SK-N-SH (cell line): Measurements from ENCODE around the gene PDE4D. TPM values are rescaled to one million over a fixed set of nuclear protein-coding genes. Genes with fewer than 3 reads are reported as not detected.

Experiments used
- CTCF ChIA-PET: fragments of 300-600, 350-600 bp; formaldehyde crosslinking; extraction: SDS; loops from one replicate; lab custom pipeline; 2021; lab: Yijun Ruan, JAX
- POLR2A ChIA-PET: fragments of 350-600 bp; sonication (Branson Sonifier 250); formaldehyde crosslinking; extraction: SDS; loops from one replicate; lab custom pipeline; 2020; ENCODE audit warnings: antibody characterized with exemption, inconsistent platforms; lab: Yijun Ruan, JAX
- DNase-seq: peaks from one replicate; pipeline ENCODE4 v3.0.0; 2012
- H2AFZ ChIP-seq: fragments of 200-600 bp; sonication (generic); 2 replicates; pipeline ENCODE4 v1.8.1; 2016; ENCODE audit warnings: antibody characterized with exemption, mild to moderate bottlenecking, low read depth
- H3F3A ChIP-seq: fragments of 200-600 bp; sonication (generic); replicated peaks from 2 replicates; pipeline ENCODE3; 2016; ENCODE audit warnings: antibody characterized with exemption, mild to moderate bottlenecking; ENCODE audit not compliant: insufficient read depth
- H3K27ac ChIP-seq, 2 experiments: fragments of 200-500 bp in 1 of 2; fragments of 200-600 bp in 1 of 2; sonication (Bioruptor generic) in 1 of 2; sonication (generic), shearing (Covaris generic) in 1 of 2; 2 replicates each; pipeline versions ENCODE4 v1.5.1 to v1.6.1; 2014 to 2016; ENCODE audit warnings: low read depth in 2 of 2, inconsistent platforms in 1 of 2, low read length in 1 of 2, mild to moderate bottlenecking in 1 of 2, mixed read lengths in 1 of 2
- H3K27me3 ChIP-seq: fragments of 200-600 bp; sonication (generic), shearing (Covaris generic); 2 replicates; pipeline ENCODE4 v1.6.1; 2016; ENCODE audit warnings: mixed run types; ENCODE audit not compliant: insufficient read depth
- H3K36me3 ChIP-seq, 2 experiments: fragments of 200-500 bp in 1 of 2; fragments of 200-600 bp in 1 of 2; sonication (Bioruptor generic) in 1 of 2; sonication (generic) in 1 of 2; replicated peaks in 1 of 2; 2 replicates each; pipeline versions ENCODE3 to v1.5.1; 2014 to 2016; ENCODE audit warnings: low read length in 1 of 2, mild to moderate bottlenecking in 1 of 2; ENCODE audit not compliant: insufficient read depth in 2 of 2, control insufficient read depth in 1 of 2
- H3K4me1 ChIP-seq, 2 experiments: fragments of 200-500 bp in 1 of 2; fragments of 200-600 bp in 1 of 2; sonication (Bioruptor generic) in 1 of 2; sonication (generic), shearing (Covaris generic) in 1 of 2; 2 replicates each; pipeline versions ENCODE4 v1.5.1 to v1.6.1; 2014 to 2016; ENCODE audit warnings: low read depth in 1 of 2, low read length in 1 of 2, mixed run types in 1 of 2; ENCODE audit not compliant: insufficient read depth in 2 of 2, control insufficient read depth in 1 of 2
- H3K4me2 ChIP-seq: fragments of 200-600 bp; sonication (generic), shearing (Covaris generic); 2 replicates; pipeline ENCODE4 v1.6.1; 2017; ENCODE audit warnings: mixed run types
- H3K4me3 ChIP-seq, 2 experiments: fragments of 200-500 bp in 1 of 2; fragments of 200-600 bp in 1 of 2; sonication (Bioruptor generic) in 1 of 2; sonication (generic), shearing (Covaris generic) in 1 of 2; 2 replicates each; pipeline versions ENCODE4 v1.5.1 to v1.8.1; 2014 to 2016; ENCODE audit warnings: low read depth in 2 of 2, inconsistent platforms in 1 of 2, low read length in 1 of 2, mild to moderate bottlenecking in 1 of 2, mixed read lengths in 1 of 2, moderate library complexity in 1 of 2
- H3K79me2 ChIP-seq: fragments of 200-600 bp; sonication (generic); 2 replicates; pipeline ENCODE4 v1.8.1; 2017; ENCODE audit warnings: mild to moderate bottlenecking; ENCODE audit not compliant: insufficient read depth
- H3K9ac ChIP-seq: fragments of 200-600 bp; sonication (generic); 2 replicates; pipeline ENCODE4 v1.6.1; 2017; ENCODE audit warnings: mixed run types
- H3K9me2 ChIP-seq: fragments of 200-600 bp; sonication (generic); 2 replicates; pipeline ENCODE4 v1.6.1; 2017; ENCODE audit warnings: mixed run types
- H3K9me3 ChIP-seq: fragments of 200-600 bp; sonication (generic); 2 replicates; pipeline ENCODE4 v1.6.1; 2017; ENCODE audit warnings: mixed run types, mild to moderate bottlenecking, moderate library complexity
- H4K20me1 ChIP-seq: fragments of 200-600 bp; sonication (generic); 2 replicates; pipeline ENCODE4 v1.6.1; 2017; ENCODE audit warnings: mild to moderate bottlenecking, mixed run types; ENCODE audit not compliant: insufficient read depth
- CHD2 ChIP-seq: fragments of 150-350 bp; IDR thresholded peaks from 2 replicates; pipeline ENCODE4 v1.6.1; 2018; ENCODE audit warnings: low read length; ENCODE audit not compliant: partially characterized antibody
- EP300 ChIP-seq, 2 experiments: IDR thresholded peaks; 2 replicates each; pipeline versions ENCODE4 v1.4.0 to v1.6.1; 2012; ENCODE audit warnings: borderline replicate concordance in 1 of 2, low read depth in 1 of 2, low read length in 1 of 2
- EZH2phosphoT487 ChIP-seq: fragments of 200-600 bp; sonication (generic); IDR thresholded peaks from 2 replicates; pipeline ENCODE4 v1.6.1; 2017; ENCODE audit warnings: low read depth, mixed run types, mild to moderate bottlenecking, antibody characterized with exemption, moderate library complexity, borderline replicate concordance
- GABPA ChIP-seq: IDR thresholded peaks from 2 replicates; pipeline ENCODE4 v1.4.0; 2012; ENCODE audit warnings: low read depth, mild to moderate bottlenecking
- JUND ChIP-seq: IDR thresholded peaks from 2 replicates; pipeline ENCODE4 v1.4.0; 2012
- NFIC ChIP-seq: IDR thresholded peaks from 2 replicates; pipeline ENCODE4 v1.4.0; 2012; ENCODE audit warnings: borderline replicate concordance
- RFX5 ChIP-seq: IDR thresholded peaks from 2 replicates; pipeline ENCODE4 v1.6.1; 2012; ENCODE audit warnings: mild to moderate bottlenecking, improper control_type of control experiment, low read length
- RXRA ChIP-seq: IDR thresholded peaks from 2 replicates; pipeline ENCODE4 v1.4.0; 2012; ENCODE audit warnings: low read depth, mild to moderate bottlenecking, borderline replicate concordance
- SIN3A ChIP-seq: IDR thresholded peaks from 2 replicates; pipeline ENCODE4 v1.6.1; 2012; ENCODE audit warnings: low read depth, mild to moderate bottlenecking, low read length, moderate library complexity, borderline replicate concordance
- SMC3 ChIP-seq: IDR thresholded peaks from 2 replicates; pipeline ENCODE4 v1.6.1; 2012; ENCODE audit warnings: low read depth, low read length, improper control_type of control experiment
- TAF1 ChIP-seq: IDR thresholded peaks from 2 replicates; pipeline ENCODE4 v1.6.1; 2012; ENCODE audit warnings: low read depth, mild to moderate bottlenecking, low read length, moderate library complexity, borderline replicate concordance
- whole genome bisulfite sequencing: methylation state at CpG from one replicate; pipeline ENCODE4 v1.1.6; 2017; ENCODE audit warnings: low lambda C conversion rate; 5-methylcytosine and 5-hydroxymethylcytosine counted together
- polyA plus RNA-seq, 3 experiments: library from polyadenylated mRNA; depleted of rRNA; stranded (reverse); fragments of >200 nt; gene quantifications; 2 replicates each; pipeline ENCODE4 v1.2.3, GENCODE V29; 2012
- TF ChIP-seq, protein P1 (sequence below): IDR thresholded peaks from 2 replicates; pipeline ENCODE4 v1.4.0; 2012; ENCODE audit warnings: low read depth, borderline replicate concordance

Gene PDE4D
- polyA plus RNA-seq, 1 of the 3 experiments (the other 2 are of a cell fraction): 2.4 TPM

DNA sequence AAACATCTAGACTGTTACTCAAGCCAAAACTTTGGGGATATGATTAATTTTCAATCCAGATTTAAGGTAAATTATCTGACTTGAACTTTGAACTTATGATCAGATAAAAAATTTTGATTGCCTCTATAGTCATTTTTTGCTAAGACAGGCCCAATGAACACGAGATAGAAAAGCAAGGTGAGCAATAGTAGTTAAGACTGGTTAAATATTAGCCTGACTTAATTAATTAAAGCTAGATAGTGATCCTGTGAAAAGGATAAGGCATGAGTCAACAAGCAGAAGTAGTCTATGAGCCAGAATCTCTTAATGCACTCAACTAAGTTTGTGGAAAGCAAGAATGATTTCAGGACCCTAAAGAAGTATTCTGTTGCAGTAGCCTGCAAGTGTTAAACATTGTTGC lies 66.5 kb downstream of the PDE4D start (continued):
- TF ChIP-seq, protein P1, sequence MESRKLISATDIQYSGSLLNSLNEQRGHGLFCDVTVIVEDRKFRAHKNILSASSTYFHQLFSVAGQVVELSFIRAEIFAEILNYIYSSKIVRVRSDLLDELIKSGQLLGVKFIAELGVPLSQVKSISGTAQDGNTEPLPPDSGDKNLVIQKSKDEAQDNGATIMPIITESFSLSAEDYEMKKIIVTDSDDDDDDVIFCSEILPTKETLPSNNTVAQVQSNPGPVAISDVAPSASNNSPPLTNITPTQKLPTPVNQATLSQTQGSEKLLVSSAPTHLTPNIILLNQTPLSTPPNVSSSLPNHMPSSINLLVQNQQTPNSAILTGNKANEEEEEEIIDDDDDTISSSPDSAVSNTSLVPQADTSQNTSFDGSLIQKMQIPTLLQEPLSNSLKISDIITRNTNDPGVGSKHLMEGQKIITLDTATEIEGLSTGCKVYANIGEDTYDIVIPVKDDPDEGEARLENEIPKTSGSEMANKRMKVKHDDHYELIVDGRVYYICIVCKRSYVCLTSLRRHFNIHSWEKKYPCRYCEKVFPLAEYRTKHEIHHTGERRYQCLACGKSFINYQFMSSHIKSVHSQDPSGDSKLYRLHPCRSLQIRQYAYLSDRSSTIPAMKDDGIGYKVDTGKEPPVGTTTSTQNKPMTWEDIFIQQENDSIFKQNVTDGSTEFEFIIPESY: no peak
- no peak for TF ChIP-seq NFIC
- no peak for TF ChIP-seq RFX5
- no peak for TF ChIP-seq TAF1
- TF ChIP-seq CHD2: no peak
- no peak for TF ChIP-seq EP300 (IDR thresholded peaks at IDR 0.05; ENCODE audit: borderline replicate concordance in 1 of 2, low read depth in 1 of 2, low read length in 1 of 2)

DNA sequence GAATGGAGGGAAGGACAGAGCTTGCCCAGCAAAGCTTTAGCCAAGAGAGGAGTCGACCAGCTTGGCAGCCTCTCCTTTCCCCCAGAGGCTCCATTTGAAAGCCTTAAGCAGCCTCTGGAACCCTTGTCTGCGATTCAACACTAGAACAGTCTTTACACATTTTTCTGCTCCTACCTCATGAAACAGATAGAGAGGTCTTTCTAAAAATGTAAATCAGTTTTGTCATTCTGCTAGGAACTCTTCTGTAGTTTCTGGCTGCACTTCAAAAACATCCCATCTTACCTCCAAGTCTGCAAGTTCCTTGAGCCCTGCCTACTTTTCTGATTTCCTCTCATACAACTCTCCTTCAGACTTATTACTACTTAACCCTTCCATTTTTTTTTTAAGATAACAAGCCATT lies 70.1 kb downstream of the PDE4D start:
- H3K9me3 ChIP-seq: no peaks in the 10 kb centered on the region
- no peaks in the 10 kb centered on the region for H4K20me1 ChIP-seq
- CTCF ChIA-PET: interaction anchor here (1.3 to 1.7 kb wide), 3 partner anchors 8 to 13 kb away, joined by 4 to 6 read pairs (median 5); no protein-coding TSS in a partner anchor
- no peak overlapping the region for H3K4me3 ChIP-seq
- H3K79me2 ChIP-seq: no peaks in the 10 kb centered on the region
- no peak overlapping the region for H3K4me2 ChIP-seq
- peak; percentile 14 for TF ChIP-seq NFIC
- no peak for TF ChIP-seq SMC3
- no peak for DNase-seq
- no peaks in the 10 kb centered on the region for H3K27me3 ChIP-seq
- no peaks in the 10 kb centered on the region for H3K9me2 ChIP-seq
- H2AFZ ChIP-seq: no peak overlapping the region
- H3K36me3 ChIP-seq: no peaks in the 10 kb centered on the region
- 46% methylated on average over 2 of the region's 2 CpGs for whole genome bisulfite sequencing
- no peaks in the 10 kb centered on the region for H3K4me1 ChIP-seq
- no peaks in the 10 kb centered on the region for H3F3A ChIP-seq
- no peak overlapping the region; a peak in 1 of 4 replicates for H3K27ac ChIP-seq
- POLR2A ChIA-PET: no interaction called here
- H3K9ac ChIP-seq: no peak overlapping the region

- DNase-seq: no peak
- Histone ChIP-seq H2AFZ (no peak overlapping the region), H3K9me3 (no peaks in the 10 kb centered on the region), H3K27ac (no peak overlapping the region), H3F3A (no peaks in the 10 kb centered on the region), H3K9me2 (no peaks in the 10 kb centered on the region), H3K36me3 (no peaks in the 10 kb centered on the region), H3K4me1 (no peaks in the 10 kb centered on the region), H3K27me3 (no peaks in the 10 kb centered on the region), H3K4me3 (no peak overlapping the region), H3K79me2 (no peaks in the 10 kb centered on the region), H3K4me2 (no peak overlapping the region), H3K9ac (no peak overlapping the region), H4K20me1 (no peaks in the 10 kb centered on the region)
- 74% methylated on average over 3 of the region's 3 CpGs for WGBS
- TF ChIP-seq EZH2phosphoT487 (no peak), GABPA (no peak), JUND (no peak), RXRA (no peak), SIN3A (no peak)
- POLR2A ChIA-PET: no interaction called here
- CTCF ChIA-PET: interaction anchor here (2.9 kb wide), 1 partner anchor 10 kb away, joined by 11 read pairs; no protein-coding TSS in a partner anchor
Measured at GRCh38 chr5:59819806-59820205, 73.7 kb downstream of the PDE4D start.
